Caco-2 (cell line): ENCODE measurements around the gene GRIK3. TPM values are rescaled to one million over a fixed set of nuclear protein-coding genes. Genes with fewer than 3 reads are reported as not detected.

Source experiments
- BruUV-seq: library from RNA; stranded (reverse); fragments of 400-500 nt; replicated peaks from 2 replicates; lab custom pipeline; 2021; lab: Mats Ljungman, UMichigan
- CTCF ChIA-PET: fragments of 300-600 bp; sonication (Branson Sonifier 250); formaldehyde crosslinking; loops from one replicate; lab custom pipeline; 2022; ENCODE audit warnings: antibody characterized with exemption; lab: Charles Lee
- POLR2A ChIA-PET: fragments of 300-600 bp; sonication (Branson Sonifier 250); formaldehyde crosslinking; loops from one replicate; lab custom pipeline; 2022; ENCODE audit warnings: antibody characterized with exemption; lab: Charles Lee
- DNase-seq, 2 experiments: peaks; one replicate each; pipeline versions ENCODE4 v3.0.0 to v3.0.0-alpha.2; 2020 to 2022
- H3K27me3 ChIP-seq: replicated peaks from 2 replicates; pipeline ENCODE4 v1.6.0; 2011; ENCODE audit warnings: low read length; ENCODE audit not compliant: control insufficient read depth, insufficient read depth
- H3K36me3 ChIP-seq: 2 replicates; pipeline ENCODE4 v1.5.1; 2011; ENCODE audit warnings: low read length; ENCODE audit not compliant: control insufficient read depth, insufficient read depth
- H3K4me1 ChIP-seq: fragments of 250-450 bp; sonication (Bioruptor Pico); 2 replicates; pipeline ENCODE4 v1.5.1; 2020; ENCODE audit warnings: mild to moderate bottlenecking
- H3K4me3 ChIP-seq: 2 replicates; pipeline ENCODE4 v1.5.1; 2011; ENCODE audit warnings: low read depth, mild to moderate bottlenecking, control low read depth, low read length
- H3K9me3 ChIP-seq: fragments of 250-450 bp; sonication (Bioruptor Pico); 2 replicates; pipeline ENCODE4 v1.5.1; 2020; ENCODE audit warnings: mild to moderate bottlenecking, moderate library complexity
- H3K27ac Mint-ChIP-seq: one replicate; pipeline ENCODE4 v1.8.0; 2022; ENCODE audit warnings: mixed read lengths; ENCODE audit not compliant: unreplicated experiment
- H3K27me3 Mint-ChIP-seq: one replicate; pipeline ENCODE4 v1.8.0; 2022; ENCODE audit warnings: mixed read lengths; ENCODE audit not compliant: insufficient read depth, unreplicated experiment
- H3K36me3 Mint-ChIP-seq: one replicate; pipeline ENCODE4 v1.8.0; 2022; ENCODE audit warnings: mild to moderate bottlenecking, mixed read lengths; ENCODE audit not compliant: insufficient read depth, unreplicated experiment
- H3K4me1 Mint-ChIP-seq: one replicate; pipeline ENCODE4 v1.8.0; 2022; ENCODE audit warnings: low read depth, mixed read lengths; ENCODE audit not compliant: unreplicated experiment
- H3K4me3 Mint-ChIP-seq: one replicate; pipeline ENCODE4 v1.8.0; 2022; ENCODE audit warnings: mild to moderate bottlenecking, moderate library complexity, mixed read lengths; ENCODE audit not compliant: unreplicated experiment
- H3K9me3 Mint-ChIP-seq: one replicate; pipeline ENCODE4 v1.8.0; 2022; ENCODE audit warnings: mixed read lengths; ENCODE audit not compliant: unreplicated experiment
- intact Hi-C: fragments of 100-400 bp; cut with micrococcal nuclease; formaldehyde crosslinking; loops from one replicate; pipeline ENCODE4 v1.10.0; 2022; ENCODE audit not compliant: unreplicated experiment
- total RNA-seq: library from RNA; stranded (reverse); gene quantifications from 2 replicates; pipeline ENCODE4 v1.2.3, GENCODE V29; 2022
- TF ChIP-seq, protein P1 (sequence below), 2 experiments: fragments of 200-600 bp in 1 of 2; IDR thresholded peaks; 1 replicate in 1 of 2; 2 replicates in 1 of 2; pipeline versions ENCODE4 v1.5.1 to v1.8.0; 2011 to 2022; ENCODE audit warnings: antibody characterized with exemption in 1 of 2, control low read depth in 1 of 2, inconsistent platforms in 1 of 2, low read depth in 1 of 2, low read length in 1 of 2, mild to moderate bottlenecking in 1 of 2, moderate library complexity in 1 of 2; ENCODE audit not compliant: insufficient read depth in 1 of 2, severe bottlenecking in 1 of 2, unreplicated experiment in 1 of 2

The GRIK3 gene
- total RNA-seq, 1 experiment from 2014 or later, result not detected

DNA sequence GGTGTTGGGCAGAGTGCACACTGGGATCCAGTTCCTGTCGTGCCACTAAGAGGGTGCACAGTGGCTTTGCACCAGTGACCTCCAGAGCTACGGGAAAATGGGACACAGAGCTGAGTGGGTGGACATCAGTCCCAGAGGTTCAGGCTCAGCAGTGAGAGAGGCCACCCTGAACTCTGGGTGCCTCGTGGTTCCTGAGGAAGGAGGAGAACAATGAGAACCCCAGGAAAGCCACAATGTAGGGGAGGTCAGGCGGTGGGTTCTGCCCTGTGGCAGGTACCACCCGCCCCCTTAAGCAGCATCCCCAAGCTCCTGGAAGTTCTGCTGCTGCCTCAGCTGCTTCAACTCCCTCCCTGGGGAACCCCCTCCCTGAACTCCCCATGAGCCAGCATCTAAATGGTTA is 112.2 kb downstream of the GRIK3 start:
- no TSS peak for BruUV-seq
- no peak for DNase-seq
- no peaks in the 10 kb centered on the region for H3K36me3 Mint-ChIP-seq
- H3K27ac Mint-ChIP-seq, result no peak overlapping the region
- H3K9me3 ChIP-seq, result no peaks in the 10 kb centered on the region
- H3K27me3 Mint-ChIP-seq, result peaks cover 5% of the 10 kb centered on the region
- TF ChIP-seq, protein P1, sequence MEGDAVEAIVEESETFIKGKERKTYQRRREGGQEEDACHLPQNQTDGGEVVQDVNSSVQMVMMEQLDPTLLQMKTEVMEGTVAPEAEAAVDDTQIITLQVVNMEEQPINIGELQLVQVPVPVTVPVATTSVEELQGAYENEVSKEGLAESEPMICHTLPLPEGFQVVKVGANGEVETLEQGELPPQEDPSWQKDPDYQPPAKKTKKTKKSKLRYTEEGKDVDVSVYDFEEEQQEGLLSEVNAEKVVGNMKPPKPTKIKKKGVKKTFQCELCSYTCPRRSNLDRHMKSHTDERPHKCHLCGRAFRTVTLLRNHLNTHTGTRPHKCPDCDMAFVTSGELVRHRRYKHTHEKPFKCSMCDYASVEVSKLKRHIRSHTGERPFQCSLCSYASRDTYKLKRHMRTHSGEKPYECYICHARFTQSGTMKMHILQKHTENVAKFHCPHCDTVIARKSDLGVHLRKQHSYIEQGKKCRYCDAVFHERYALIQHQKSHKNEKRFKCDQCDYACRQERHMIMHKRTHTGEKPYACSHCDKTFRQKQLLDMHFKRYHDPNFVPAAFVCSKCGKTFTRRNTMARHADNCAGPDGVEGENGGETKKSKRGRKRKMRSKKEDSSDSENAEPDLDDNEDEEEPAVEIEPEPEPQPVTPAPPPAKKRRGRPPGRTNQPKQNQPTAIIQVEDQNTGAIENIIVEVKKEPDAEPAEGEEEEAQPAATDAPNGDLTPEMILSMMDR (IDR thresholded peaks at IDR 0.05; ENCODE audit: insufficient read depth in 1 of 2, low read depth in 1 of 2, low read length in 1 of 2, severe bottlenecking in 1 of 2, unreplicated experiment in 1 of 2), result no peak
- H3K27me3 ChIP-seq, result no peaks in the 10 kb centered on the region
- no peaks in the 10 kb centered on the region for H3K4me1 Mint-ChIP-seq
- POLR2A ChIA-PET, result no interaction called here
- H3K9me3 Mint-ChIP-seq, result no peaks in the 10 kb centered on the region
- H3K36me3 ChIP-seq, result no peaks in the 10 kb centered on the region
- no peak overlapping the region for H3K4me3 Mint-ChIP-seq
- intact Hi-C loops, result no loop called here
- H3K4me1 ChIP-seq, result no peaks in the 10 kb centered on the region
- CTCF ChIA-PET, result no interaction called here
- no peak overlapping the region for H3K4me3 ChIP-seq

DNA sequence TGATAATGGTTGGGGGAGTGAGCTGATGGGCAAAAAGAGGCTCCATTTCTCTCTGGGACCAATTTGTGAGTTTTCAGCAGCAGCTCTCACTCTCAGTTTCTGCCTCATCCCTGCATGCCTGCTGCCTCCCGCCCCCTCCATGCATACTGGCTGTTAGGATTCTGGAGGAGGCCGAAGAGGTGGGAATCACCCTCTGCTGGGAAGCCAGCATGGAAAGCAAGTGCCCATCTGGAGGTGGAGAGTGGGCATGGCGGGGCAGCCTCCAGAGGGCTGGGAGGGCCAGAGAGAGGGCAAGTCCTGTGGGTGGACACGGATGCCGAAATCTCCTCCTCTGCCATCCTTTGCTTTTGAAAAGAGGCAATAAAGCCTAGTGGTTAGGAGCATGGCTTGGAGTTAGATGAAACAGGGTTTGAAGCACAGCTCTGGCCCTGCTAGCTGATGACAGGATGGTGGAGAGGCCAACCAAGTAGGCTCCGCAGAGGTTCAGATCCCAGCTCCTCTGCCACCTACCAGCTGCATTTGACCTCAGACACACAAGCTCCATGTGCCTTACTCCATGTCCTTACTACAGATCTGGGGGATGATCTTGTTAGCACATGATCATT is 113.4 kb downstream of the GRIK3 start:
- Mint-ChIP-seq H3K4me3 (no peak overlapping the region), H3K27ac (no peak overlapping the region), H3K9me3 (no peaks in the 10 kb centered on the region), H3K4me1 (no peaks in the 10 kb centered on the region), H3K36me3 (no peaks in the 10 kb centered on the region), H3K27me3 (peaks cover 5% of the 10 kb centered on the region)
- Histone ChIP-seq H3K36me3 (no peaks in the 10 kb centered on the region), H3K27me3 (no peaks in the 10 kb centered on the region), H3K4me3 (no peak overlapping the region), H3K9me3 (no peaks in the 10 kb centered on the region), H3K4me1 (no peaks in the 10 kb centered on the region)
- intact Hi-C loops, result no loop called here
- TF ChIP-seq, protein P1 (IDR thresholded peaks at IDR 0.05; ENCODE audit: insufficient read depth in 1 of 2, low read depth in 1 of 2, low read length in 1 of 2, severe bottlenecking in 1 of 2, unreplicated experiment in 1 of 2), result no peak
- BruUV-seq, result no TSS peak
- DNase-seq, result no peak
- ChIA-PET POLR2A (no interaction called here), CTCF (no interaction called here)

DNA sequence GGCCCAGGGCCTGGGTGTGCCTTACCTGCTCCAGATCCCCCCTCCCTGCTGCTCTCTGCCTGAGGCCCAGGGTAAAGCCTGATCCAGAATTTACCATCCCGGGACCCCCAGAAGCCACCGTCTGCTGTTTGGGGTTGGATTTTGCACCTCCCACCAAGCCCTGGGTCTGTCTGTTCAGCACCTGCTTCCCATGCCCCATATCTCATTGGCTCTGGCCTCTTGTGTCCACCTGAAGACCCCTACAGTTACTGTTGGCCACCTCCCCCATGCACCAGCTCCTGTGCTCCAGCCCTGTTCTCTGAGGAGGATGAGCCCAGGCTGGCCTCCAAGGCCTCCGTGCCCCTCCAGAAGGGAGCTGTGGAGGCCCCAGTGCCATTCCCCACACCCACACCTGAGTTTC is 113.9 kb downstream of the GRIK3 start:
- DNase-seq, result no peak
- intact Hi-C loops, result no loop called here
- Mint-ChIP-seq H3K4me3 (no peak overlapping the region), H3K27ac (no peak overlapping the region), H3K4me1 (no peaks in the 10 kb centered on the region), H3K36me3 (no peaks in the 10 kb centered on the region), H3K9me3 (no peaks in the 10 kb centered on the region), H3K27me3 (peaks cover 5% of the 10 kb centered on the region)
- no peaks in the 10 kb centered on the region for H3K9me3 ChIP-seq
- H3K36me3 ChIP-seq, result no peaks in the 10 kb centered on the region
- no TSS peak for BruUV-seq
- TF ChIP-seq, protein P1 (IDR thresholded peaks at IDR 0.05; ENCODE audit: insufficient read depth in 1 of 2, low read depth in 1 of 2, low read length in 1 of 2, severe bottlenecking in 1 of 2, unreplicated experiment in 1 of 2), result no peak
- POLR2A ChIA-PET, result no interaction called here
- no peak overlapping the region for H3K4me3 ChIP-seq
- H3K27me3 ChIP-seq, result no peaks in the 10 kb centered on the region
- H3K4me1 ChIP-seq, result no peaks in the 10 kb centered on the region
- CTCF ChIA-PET, result no interaction called here
